HG03565 (cell line): ENCODE data around the gene KRTAP19-5.
"Not testable (repeated sequence)": the region's sequence is repeated elsewhere in the genome, so short reads cannot be mapped to it uniquely, and the experiment has no call there.

ENCODE experiments used
- ATAC-seq: cut with Tn5 transposase; IDR thresholded peaks from one replicate; pipeline ENCODE4 v1.9.1; 2021; ENCODE audit warnings: mild to moderate bottlenecking, moderate library complexity; ENCODE audit not compliant: unreplicated experiment

The KRTAP19-5 gene

DNA sequence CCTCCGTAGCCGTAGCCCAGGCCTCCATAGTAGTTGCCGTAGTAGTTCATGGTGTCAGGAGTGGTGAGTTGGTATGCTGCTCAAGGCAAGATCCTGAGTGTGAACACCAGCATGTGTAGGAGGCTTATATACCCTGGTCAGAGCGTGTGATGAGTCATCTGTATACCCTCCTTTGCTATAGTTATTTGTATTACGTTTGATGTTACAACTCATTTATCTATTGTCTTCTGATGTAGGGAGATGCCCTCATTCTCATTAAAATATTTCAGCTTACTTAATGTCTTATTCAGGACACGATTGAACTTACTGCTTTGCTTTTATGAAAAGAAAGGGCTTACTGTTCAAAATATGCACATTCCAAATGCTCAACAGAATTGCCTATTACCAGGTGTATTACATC lies at the start of gene KRTAP19-5:
Gene KRTAP19-5, minus strand, starts transcription at position 101 of the 400 bp plus-strand sequence. Its CDS starts 51 bp downstream, at position 50.
- ATAC-seq, result no peak

DNA sequence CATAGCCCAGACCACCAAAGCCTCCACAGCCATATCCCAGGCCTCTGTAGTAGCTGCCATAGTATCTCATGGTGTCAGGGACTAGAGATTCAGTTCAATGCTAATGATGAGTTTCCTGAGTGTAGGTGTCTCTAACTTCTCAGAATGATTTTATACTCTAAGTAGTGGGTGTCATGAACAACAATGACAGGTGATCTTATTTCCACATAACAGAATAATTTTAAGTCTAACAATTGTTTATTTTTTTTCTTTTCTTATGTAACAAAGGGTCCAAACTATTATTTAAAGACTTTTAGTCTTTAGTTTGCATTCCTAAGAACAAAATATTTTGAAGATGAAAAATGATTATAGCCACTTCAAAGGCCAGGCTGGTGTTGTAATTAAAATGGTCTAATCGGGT lies 39.8 kb upstream of the KRTAP19-5 start, which contains the start of gene KRTAP19-6:
Gene KRTAP19-6, minus strand, starts transcription at position 101 of the 400 bp plus-strand sequence. Its CDS starts 31 bp downstream, at position 70.
- ATAC-seq, result no peak

DNA sequence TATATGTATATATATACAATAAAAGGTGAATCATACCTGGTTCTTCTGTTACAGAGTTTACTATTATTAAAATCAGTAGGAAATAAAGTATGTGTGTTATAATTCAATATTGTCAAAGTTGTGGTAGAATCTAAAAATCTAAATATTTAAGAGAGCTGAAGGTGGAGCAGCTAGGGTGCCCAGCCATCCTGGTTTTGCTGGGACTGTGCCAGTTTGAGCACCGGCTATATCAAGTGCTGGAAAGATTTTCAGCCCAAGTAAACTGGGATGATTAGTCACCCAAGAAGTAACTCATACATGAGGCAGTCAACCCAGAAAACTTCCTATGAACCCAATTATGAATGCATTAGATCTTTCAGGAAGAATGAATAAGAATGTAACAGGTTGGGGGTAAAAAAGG lies 16.9 kb upstream of the KRTAP19-5 start:
- no peak for ATAC-seq

DNA sequence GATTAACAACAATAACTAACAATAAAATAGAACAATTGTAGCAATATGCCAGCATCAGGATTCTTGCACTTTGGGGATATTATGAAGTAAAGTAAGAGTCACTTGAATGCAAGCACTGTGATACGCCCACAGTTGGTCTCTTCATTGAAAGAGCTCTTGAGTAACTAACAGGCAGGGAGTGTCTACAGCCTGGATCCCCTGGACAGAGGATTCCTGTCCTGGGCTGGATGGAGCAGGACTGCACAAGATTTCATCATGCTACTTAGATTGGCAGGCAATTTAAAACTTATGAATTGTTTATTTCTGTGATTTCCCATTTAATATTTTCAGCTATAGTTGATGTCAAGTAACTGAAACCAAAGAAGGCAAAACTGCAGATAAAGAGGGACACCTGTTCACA lies 13.7 kb upstream of the KRTAP19-5 start:
- ATAC-seq, result no peak

DNA sequence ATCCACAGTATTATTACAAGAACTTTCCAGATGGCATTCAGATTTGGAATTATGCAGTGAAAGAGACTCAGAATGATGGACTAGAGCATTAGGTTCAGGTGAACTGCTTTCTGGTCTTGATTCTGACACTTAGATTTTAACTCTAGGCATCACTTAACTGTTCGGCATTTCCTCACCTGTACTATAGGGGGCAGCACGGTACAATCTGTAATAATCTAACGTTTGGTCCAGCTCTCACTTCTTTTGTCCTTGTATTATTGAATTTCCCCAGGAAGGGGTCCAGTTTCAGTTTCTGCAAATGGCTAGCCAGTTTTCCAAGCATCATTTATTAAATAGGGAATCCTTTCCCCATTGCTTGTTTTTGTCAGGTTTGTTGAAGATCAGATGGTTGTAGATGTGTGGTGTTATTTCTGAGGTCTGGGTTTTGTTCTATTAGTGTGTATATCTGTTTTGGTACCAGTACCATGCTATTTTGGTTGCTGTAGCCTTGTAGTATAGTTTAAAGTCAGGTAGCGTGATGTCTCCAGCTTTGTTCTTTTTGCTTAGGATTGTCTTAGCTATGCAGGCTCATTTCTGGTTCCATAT lies 3.8 kb upstream of the KRTAP19-5 start:
- not testable (repeated sequence) for ATAC-seq

DNA sequence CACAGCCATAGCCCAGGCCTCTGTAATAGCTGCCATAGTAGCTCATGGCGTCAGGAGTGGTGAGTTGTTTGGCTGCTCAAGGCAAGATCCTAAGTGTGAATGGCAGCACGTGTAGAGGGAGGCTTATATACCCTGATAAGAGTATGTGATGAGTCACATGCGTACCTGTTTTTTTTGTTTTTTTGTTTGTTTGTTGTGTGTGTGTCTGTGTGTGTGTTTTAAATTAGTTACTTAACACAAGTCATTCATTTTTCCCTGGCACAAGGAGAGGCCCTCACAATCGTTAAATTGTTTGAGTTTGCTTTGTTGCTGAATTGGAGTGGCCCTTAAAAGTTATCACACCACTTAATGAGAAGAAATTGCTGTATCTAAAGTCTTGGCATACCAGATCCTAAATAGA lies 4.9 kb downstream of the KRTAP19-5 start, which contains the start of gene KRTAP19-4:
Gene KRTAP19-4, minus strand, starts transcription at position 101 of the 400 bp plus-strand sequence. Its CDS starts 55 bp downstream, at position 46.
- no peak for ATAC-seq

DNA sequence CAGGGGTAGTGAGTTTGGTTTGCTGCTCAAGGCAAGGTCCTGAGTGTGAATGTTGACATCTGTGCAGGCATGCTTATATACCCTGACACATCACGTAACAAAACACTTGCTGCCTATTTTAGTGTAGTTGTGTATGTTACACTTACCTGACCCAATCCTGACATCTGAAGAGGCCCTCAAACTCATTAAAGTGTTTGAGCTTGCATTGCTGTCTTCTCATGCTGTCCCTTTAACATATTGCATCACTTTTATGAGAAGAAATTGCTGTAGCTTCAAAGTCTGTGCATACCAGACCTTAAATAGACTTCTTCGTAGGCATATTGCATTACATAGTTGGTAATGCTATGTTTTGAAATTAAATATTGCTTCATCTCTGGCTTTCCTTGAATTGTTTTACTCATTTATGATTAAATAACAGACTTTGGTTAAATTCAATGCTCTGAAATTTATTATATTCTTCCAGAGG lies 9.9 kb downstream of the KRTAP19-5 start, which contains the start of gene KRTAP19-3:
Gene KRTAP19-3, minus strand, starts transcription at position 51 of the 466 bp plus-strand sequence. CDS start 56 bp downstream, outside the sequence.
- ATAC-seq, result no peak

DNA sequence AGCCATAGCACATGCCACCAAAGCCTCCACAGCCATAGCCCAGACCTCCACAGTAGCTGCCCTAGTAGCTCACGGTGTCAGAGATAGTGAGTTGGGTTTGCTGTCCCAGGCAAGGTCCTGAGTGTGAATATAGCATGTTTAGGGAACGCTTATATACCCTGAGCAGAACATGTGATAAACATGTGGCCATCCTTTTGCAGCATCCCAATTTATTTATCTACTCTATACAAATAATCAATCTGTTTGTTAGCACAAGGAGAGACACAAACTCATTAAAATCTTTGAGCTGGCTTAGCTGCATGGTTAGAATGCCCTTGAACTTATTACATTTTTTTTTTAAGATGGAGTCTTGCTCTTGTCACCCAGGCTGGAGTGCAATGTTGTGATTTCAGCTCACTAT lies 14.6 kb downstream of the KRTAP19-5 start, which contains the start of gene KRTAP19-2:
Gene KRTAP19-2, minus strand, starts transcription at position 101 of the 400 bp plus-strand sequence. Its CDS starts 88 bp downstream, at position 13.
- no peak for ATAC-seq

DNA sequence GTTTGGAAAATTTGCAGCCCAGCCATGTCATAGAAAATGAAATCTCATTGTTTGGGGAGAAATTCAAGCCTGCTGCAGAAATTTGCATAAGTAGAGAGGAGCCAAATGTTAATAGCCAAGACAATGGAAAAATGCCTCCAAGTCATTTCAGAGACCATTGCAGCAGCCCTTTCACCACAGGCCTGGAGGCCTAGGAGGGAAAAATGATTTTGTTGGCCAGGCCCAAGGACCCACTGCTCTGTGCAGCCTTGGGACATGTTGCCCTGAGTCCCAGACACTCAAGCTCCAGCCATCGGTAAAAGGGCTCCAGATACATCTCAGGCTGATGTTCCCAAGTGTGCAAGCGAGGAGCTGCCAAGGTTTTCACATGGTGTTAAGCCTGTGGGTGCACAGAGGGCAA lies 15.8 kb downstream of the KRTAP19-5 start:
- no peak for ATAC-seq

DNA sequence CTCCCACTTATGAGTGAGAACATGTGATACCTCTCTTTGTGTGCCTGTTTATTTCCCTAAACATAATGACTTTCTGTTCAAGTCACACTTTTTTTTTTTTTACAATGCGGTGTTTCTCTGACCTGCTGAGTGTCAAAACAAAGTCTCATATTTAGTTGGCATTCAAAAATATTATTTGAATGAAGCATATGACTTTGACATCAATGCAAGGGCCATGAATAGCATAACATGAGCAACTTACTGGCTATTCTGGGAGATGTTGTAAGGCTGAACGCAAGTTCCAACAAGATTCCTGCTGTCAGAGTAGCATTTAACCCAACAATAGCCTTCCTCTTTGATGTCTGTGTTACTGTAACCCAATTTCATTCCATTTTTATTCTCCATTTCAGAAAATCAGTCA lies 19.8 kb downstream of the KRTAP19-5 start:
- no peak for ATAC-seq

DNA sequence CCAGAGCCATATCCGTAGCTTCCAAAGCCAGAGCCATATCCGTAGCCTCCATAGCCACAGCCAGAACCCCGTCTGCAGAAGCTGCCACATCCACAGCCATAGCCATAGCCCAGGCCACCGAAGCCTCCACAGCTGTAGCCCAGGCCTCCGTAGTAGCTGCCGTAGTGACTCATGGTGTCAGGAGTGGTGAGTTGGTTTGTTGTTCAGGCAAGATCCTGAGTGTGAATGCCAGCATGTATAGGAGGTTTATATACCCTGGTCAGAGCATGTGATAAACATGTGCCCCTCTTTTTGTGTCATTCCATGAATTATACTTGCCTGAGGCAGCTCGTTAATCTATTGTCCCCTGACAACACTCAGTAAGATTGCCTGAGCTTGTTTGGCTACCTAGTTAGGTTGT lies 21.8 kb downstream of the KRTAP19-5 start, which contains the start of gene KRTAP19-1:
Gene KRTAP19-1, minus strand, starts transcription at position 223 of the 400 bp plus-strand sequence. Its CDS starts 50 bp downstream, at position 173.
- no peak for ATAC-seq

DNA sequence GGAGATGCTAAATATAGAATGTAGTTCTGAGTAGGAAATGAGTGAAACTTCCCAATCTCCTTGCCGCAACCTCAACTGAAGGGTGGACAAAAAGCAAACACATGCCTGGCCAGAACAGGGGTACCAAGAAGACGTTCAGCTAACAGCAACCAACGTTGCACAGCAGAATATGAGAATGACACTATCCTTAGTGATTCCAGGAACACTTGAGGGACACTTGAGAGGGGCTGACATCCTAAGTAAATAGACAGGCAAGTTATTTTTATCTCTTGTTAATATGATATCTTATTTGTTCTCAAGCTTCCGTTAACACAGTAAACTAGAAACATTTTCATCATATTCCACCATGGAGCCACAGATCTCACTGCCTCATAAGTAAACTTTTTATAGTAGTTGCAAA lies 22.7 kb downstream of the KRTAP19-5 start:
- no peak for ATAC-seq

DNA sequence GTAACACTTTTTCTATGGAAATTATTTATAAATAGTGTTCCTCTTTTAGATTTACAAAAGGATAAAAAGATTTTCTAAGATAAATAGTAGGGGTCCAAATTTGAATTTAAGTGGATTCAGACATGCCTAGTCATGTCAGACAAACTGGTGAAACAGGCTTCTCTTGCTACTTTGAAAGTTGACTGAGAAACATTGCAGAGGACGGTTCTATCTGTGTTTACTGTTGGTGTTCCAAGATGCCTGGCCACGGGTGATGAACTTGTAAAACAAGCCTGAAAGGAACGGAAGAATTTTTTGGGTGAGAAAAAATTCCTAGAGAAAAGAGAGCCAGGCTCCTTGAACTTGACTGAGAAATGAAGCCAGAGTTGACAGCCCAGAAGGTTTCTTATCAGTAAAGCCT lies 23.9 kb downstream of the KRTAP19-5 start:
- ATAC-seq, result no peak

DNA sequence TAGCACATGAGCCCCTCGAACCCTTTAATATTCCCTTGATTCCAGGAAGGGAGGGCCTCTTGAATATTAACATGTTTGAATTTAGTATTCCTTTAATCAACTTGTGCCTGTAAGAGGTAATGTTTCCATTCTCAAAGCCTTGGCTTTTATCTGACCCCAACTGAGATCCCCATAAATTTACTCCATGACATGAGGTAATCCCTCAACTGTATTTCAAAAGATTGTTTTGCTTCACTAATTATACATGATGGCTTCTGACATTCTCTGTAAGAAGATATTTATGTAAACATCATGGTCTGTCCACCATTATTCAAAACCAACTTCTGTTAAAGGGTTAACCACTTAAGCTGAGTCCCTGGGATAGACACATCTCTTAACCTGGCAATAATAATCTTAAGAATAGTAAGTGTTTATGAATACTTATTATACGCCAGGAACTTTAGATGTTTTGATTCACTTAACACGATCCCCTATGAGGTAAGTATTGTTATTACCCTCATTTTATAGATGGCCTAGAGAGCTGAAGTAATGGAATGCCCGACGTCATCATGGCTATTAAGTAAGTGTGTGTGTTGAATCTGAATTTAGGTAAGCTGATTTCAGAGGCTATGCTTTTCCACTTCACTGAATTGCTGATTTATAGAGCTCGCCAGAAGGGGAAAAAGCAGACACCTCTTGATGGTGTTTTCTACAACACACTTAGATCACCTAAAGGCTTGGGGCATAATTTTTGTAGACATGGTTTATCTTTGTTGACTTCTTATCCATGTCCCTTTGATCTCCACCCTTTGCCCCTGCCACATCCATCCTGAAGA lies 32.8 kb downstream of the KRTAP19-5 start:
- no peak for ATAC-seq

DNA sequence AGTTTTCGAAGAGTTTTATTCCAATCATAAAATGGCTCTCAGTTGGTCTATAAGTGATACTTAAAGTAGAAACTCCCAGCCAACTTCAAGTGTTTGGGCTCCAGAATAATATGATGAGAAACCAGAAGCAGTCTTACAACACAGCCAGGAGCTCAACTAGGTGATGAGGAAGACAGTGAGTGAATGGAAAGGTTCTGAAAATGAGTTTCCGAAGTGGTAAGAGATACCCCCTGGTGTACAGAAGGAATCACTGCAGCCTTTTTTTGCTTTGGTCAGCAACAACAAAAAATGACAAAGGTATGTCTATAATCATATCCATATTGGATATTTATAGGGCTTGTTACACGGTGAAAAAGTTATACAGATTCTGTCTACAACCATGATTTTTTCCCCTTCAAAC lies 38.2 kb downstream of the KRTAP19-5 start:
- ATAC-seq, result no peak
